ENCODE measurements around the gene LGALS7.
"Not testable (repeated sequence)": the region's sequence is repeated elsewhere in the genome, so short reads cannot be mapped to it uniquely, and the experiment has no call there.

The LGALS7 gene
- total RNA-seq, result 0 reads per million in 4 experiments

DNA sequence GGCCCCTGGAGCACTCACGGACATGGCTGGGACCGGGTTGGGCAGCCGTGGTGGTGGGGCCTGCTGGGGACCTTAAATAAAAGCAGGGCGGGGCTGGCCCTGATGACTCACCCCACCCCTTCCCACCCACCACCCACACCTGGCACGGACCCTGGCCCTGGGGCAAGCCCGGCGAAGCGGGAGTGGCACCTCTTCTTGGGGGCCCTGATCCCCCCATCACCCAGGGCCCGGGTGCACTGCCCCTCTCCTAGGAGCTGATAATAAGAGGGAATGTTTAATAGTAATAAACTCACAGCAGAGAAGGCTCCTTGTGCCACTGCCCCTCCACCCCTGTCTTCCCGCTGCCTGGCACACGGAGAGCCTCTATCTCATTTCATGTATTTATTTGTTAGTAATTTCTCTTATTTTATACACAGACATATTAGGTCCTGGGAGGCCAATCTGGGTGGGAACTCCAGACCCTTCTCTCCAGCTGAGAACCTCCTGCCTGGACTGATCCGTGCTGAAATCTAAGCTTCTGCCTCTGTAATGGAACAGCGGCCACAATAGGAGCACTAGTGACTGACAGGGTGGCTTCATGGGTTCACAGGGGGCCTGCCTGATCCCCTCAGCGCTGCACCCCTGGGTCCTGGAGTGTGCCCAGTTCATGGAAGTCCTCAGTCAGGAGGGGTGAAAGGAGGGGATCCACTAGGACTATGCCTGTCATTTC lies at the start of gene LGALS7:
LGALS7 (minus strand) TSS at position 49 of the 709 bp plus-strand sequence; CDS start at position 24, 25 bp downstream.
- DNase-seq, result no peak

DNA sequence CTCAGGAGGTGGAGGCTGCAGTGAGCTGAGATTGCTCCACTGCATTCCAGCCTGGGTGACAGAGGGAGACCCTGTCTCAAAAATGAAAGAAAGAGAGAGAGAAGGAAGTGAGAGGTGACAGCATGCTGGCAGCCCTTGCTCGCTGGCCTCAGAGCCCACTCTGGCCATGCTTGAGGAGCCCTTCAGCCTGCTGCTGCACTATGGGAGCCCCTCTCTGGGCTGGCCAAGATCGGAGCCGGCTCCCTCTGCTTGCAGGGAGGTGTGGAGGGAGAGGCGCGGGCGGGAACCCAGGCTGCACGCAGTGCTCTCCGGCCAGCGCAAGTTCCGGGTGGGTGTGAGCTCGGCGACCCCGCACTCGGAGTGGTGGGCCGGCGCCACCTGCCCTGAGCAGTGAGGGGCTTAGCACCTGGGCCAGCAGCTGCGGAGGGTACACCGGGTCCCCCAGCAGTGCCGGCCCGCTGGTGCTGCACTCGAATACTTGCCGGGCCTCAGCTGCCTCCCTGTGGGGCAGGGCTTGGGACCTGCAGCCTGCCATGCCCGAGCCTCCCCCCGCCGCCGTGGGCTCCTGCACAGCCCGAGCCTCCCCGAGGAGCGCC lies 48.0 kb upstream of the LGALS7 start:
- DNase-seq, result not testable (repeated sequence)

GRCh38 chr19:38819231-38819920 lies 46.1 kb upstream of the LGALS7 start:
- DNase-seq, result no peak

GRCh38 chr19:38817081-38817480 lies 43.8 kb upstream of the LGALS7 start:
- DNase-seq, result no peak

DNA sequence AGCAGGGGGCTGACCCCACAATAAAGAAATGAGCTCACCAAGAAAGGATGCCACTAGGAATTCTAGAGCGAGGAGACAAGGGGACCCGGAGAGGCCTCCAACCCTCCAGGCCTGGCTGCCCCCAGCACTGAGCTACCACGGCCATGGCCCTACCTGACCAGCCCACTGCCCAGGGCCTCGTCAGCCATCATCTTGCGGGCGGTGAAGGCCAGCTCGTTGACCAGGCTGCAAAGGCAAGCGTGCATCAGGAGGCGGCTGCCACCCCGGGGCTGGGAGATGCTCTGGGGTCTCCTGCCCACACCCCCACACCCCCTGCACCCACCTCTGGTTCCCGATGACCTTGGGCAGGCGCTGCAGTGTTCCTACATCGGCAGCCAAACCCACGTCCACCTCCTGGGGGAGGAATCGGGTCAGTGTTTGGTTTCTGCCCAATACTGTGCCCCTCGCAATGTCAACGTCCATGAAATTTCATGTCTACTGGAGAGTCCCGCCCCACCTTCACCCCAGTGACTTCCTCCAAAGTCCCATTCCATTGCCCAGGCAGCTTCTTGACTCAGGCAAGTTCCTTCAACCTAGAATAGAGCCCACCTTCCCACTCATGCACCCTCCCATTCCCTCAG lies 42.9 kb upstream of the LGALS7 start:
- DNase-seq, result no peak

DNA sequence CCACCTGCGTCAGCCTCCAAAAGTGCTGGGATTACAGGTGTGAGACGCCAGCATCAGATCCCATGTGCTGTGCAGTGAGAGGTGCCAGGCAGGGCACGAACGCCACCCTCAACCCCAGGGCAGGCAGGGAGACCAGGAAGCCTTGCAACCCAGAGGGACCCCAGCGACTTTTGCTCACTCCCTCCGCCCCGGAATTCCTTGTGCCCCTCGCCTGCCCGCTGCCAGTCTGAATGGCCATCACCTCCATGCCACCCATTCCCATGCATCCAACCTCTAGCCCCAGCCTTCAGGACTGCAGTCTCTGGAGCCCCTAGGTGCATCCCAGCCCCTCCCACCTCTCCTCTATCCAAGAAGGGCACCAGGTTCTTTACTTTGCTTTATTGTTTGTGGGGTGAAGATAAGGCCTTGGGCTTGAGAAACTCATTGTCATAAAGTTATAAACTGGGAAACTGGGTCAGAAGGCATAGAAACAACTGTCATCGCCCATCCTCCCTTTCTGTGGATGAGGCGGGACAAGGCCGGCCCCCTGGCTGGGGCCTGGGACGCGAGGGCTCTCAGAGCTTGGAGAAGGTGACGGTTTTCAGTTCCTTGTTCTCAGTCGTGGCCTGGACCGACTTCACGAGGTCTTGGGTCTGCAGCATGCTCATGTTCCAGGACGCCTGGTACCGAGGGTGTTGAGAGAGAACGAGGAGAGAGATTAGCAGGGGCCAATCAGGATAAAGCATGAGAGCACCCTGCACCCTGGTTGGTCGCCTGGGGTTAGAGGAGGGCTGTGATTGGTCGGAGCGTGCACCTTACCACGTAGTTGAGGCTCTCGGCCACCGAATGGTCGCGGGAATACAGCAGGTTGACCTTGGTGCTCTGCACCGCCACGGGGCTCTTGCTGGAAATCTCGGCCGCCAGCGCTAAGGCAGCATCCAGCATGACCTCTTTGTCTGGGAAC lies 42.0 kb upstream of the LGALS7 start:
- no peak for DNase-seq

- DNase-seq, result not testable (repeated sequence)
Observed at GRCh38 chr19:38813932-38814331, 40.6 kb upstream of the LGALS7 start.

- DNase-seq, result no peak
Observed at GRCh38 chr19:38813323-38813722, 40.0 kb upstream of the LGALS7 start.

DNA sequence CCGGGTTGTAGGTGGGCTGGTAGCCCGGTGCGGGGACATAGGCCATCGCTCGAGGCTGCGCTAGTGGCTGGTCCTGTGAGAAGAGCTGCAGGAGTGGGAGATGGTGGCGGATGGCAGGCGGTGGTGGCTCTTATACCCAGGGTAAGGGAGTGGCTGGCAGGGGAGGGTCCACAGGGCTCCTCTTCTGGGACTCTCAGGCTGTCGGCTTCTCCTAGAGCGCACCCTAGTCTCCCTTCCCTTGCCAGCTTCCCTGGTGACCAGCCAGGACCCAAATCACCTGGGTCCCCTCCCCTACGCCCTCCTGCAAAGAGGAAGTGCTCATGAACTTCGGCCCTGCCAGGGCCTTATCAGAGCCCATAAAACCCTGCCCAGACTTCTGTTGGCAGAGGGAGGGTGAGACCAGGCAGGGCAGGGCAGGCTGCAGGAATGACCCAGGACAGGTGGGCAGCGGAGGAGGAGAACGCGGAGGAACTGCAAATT lies 39.6 kb upstream of the LGALS7 start, which contains the start of gene LGALS4:
LGALS4 (minus strand) TSS at position 105 of the 480 bp plus-strand sequence; CDS start at position 46, 59 bp downstream.
- DNase-seq, result no peak

- DNase-seq, result no peak
Observed at GRCh38 chr19:38812009-38812840, 38.9 kb upstream of the LGALS7 start.

DNA sequence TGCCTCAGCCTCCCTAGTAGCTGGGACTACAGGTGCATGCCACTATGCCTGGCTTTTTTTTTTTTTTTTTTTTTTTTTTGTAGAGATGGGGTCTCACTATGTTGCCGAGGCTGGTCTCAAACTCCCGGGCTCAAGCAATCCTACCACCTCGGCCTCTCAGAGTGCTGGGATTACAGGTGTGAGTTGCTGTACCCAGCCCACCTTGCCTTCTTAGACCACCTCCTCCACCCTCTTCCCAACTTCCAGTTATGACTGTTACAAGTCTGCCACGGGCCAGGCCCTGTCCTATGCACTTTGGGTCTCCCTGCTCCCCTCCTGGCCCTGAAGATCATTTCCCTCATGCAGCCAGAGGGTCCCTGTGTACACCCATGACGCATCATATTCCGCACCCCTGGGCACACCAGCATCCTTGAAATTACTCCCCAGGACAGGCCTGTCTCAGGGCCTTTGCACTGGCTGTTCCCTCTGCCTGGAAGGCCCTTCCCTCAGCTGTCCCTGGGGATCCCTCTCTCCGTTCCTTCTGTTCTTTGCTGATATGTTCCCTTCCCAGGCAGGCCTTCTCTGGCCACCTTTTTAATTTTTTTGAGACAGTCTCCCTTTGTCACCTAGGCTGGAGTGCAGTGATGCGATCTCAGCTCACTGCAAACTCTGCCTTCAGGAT lies 36.4 kb upstream of the LGALS7 start:
- DNase-seq, result no peak

- DNase-seq, result no peak
Observed at GRCh38 chr19:38808741-38809140, 35.4 kb upstream of the LGALS7 start.

- not testable (repeated sequence) for DNase-seq
Observed at GRCh38 chr19:38807374-38808098, 34.2 kb upstream of the LGALS7 start.

DNA sequence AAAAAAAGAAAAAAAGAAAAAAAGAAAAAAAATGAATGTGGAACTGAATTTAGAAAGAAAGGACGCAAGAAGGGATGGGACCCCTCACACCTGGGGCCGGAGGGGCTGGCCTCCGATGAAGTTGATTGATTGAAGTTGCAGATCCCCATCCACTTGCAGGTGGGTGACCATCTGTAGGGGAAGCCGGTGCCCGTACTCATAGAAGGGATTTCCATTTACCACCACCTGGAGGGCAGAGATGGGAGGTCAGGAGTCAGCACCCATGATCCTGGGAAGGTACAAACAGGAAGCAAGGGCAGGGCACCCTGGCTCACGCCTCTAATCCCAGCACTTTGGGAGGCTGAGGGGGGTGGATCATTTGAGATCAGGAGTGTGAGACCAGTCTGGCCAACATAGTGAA lies 33.1 kb upstream of the LGALS7 start:
- no peak for DNase-seq

DNA sequence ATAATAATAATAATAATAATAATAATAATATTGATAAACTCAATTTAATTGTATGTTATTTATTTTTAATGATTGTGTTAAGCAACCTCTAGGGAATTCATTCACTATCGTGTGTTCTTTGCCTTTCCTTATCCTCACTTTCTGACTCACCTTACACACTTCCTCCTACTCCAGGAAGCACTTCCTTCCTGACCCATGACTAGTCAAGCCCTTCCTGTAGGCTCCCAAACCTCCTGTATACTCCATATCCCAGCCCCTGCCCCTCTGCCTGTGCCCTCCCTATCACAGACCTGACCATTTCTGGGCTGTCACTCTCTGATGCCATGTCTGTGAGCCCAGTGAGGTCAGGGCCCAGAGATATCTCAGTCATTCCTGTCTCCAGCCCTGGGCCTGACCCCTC lies 31.9 kb upstream of the LGALS7 start:
- no peak for DNase-seq

DNA sequence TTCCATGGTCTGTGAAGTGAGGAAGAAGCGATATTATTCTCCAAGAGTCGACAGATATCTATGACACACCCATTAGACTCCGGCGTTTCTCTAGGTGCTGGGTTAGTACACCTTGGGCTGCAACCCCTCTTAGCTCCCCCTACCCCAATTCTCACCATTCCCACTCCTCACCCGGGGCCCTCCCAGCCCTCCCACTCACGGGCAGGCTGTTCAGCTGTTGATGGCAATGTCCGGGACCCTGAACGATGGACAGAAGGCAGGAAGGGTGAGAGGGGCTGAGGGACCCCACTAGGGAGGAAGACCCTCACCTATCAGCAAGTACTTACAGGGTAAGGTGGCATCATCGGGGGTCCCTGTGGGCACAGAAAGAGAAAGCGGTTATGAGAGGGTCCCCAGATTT lies 30.2 kb upstream of the LGALS7 start:
- DNase-seq, result no peak

DNA sequence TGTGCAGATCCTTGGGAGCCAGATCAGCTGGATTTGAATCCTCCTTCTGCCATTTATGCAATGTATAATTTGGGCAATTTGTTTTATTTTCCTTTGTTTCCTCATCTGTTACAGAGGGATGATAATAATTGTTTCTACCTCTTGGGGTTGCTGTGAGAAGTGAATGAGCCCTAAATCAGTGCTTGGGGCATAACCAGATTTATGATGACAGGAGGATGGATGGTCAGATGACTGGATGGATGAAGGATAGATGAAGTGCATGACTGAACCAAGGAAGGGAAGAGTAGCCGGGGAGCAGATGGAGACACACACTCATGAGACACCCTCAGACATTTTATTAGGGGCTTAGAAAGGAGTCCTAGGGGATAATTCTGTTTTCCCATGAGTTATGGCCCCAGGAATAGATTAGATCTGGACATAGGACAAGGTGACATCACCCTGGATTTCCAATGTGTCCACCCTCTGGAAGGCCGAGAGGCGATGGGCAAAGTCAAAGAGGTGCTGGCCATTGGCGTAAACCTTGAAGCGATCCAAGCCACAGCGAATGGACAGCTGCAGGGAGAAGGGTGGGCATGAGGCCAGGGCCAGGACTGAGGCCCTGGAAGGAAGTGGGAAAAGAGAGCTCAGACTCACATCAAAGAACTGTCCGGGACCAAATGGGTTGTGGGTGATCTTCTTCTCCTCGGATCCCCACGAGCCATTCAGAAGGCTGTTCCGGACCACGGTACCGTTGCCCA lies 28.2 kb upstream of the LGALS7 start:
- no peak for DNase-seq

DNA sequence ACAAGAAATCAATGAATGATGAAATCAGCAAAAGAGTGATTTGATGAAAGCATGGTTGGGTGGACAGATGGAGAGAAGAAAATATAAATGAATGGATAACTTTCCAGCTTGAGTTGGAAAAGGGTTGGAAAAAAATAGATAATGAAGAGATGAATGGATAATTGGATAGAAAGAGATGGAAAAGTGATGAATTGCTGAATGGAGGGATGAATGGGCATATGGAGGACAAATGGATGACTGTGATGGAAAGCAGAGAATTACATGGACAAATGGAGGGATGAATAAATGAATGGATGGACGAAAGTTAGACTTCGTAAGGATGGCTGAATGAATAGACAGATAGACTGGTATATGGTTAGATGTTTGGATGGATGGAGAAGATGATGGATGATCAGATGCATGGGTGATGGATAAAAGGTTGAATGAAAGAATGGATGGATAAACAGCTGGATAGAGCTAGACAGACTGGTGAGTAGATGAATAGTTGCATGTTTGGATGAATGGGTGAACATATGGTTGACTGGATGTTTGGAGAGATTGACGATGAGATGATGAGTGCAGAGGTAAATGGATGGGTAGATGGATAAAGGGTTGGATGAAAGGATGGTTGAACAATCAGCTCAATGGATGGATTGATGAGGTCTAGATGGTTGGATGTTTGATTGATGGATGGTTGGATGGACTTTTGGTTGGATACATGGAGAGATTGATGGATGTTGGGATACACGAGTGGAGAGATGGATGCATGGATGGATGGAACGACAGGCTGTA lies 27.4 kb upstream of the LGALS7 start:
- DNase-seq, result no peak

All from effector CD8-positive, alpha-beta T cell (primary cell).